Measurements from ENCODE around the gene ANXA3.
"Not testable (repeated sequence)": the region's sequence is repeated elsewhere in the genome, so short reads cannot be mapped to it uniquely, and the experiment has no call there.

The ANXA3 gene

DNA sequence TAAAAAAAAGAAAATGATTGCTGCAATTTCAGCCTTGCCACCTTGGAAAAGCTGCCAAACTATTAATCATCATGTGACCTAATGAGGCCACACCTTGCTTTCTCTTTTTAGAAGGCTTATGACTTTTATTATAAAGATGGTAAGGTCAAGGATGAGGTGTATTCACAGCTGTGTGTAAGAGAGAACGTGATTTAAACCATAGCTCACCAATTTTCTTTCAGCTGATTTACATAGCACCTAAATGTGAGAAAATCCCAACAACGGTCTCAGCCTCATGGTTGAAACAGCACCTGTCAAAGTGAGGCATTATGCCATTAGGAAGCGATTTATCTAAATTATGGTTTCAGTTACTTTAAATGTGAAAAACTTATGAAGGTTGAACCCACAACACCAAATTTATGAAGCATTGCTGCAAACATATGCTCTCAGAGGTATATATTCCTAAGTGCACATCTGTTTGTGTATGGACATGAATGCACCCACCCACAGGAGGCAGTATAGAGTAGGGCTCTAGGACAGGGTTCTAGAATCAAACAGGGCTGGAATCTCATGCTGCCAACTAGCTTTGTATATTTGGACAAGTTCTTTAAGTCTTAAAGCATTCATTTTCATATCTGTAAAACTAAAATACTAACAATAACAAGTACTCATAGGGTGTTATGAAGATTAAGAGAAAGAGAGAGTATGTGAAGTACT lies 40.7 kb downstream of the ANXA3 start:
- H2BK5ac ChIP-seq (ENCODE audit: low read depth, low read length, poor library complexity): no peak overlapping the region
- H3K79me2 ChIP-seq (ENCODE audit: control insufficient read depth, insufficient read depth, low read length, poor library complexity): no peaks in the 10 kb centered on the region
- H4K12ac ChIP-seq (ENCODE audit: low read depth, low read length): no peak overlapping the region
- peak; percentile 7 to 22 for DNase-seq
- no peak overlapping the region for H4K8ac ChIP-seq (ENCODE audit: low read depth, low read length)
- no peak overlapping the region for H2AFZ ChIP-seq (ENCODE audit: insufficient read depth, low read length, poor library complexity)
- no peak overlapping the region for H2BK120ac ChIP-seq (ENCODE audit: insufficient read depth, low read length, poor library complexity)
- peaks cover 13 to 38% of the 10 kb centered on the region in 2 experiments for H3K36me3 ChIP-seq (ENCODE audit: control insufficient read depth in 1 of 2, insufficient read depth in 2 of 2, low read length in 2 of 2)
- H3K18ac ChIP-seq (ENCODE audit: low read length): no peak overlapping the region
- H3K9ac ChIP-seq (ENCODE audit: low read length): no peak overlapping the region
- no peak overlapping the region for H4K91ac ChIP-seq (ENCODE audit: low read depth, low read length)
- H3K9me3 ChIP-seq (ENCODE audit: insufficient read depth, low read depth, low read length): no peaks in the 10 kb centered on the region
- no peak overlapping the region for H3K4me3 ChIP-seq (ENCODE audit: low read depth, low read length)
- H3K27ac ChIP-seq (ENCODE audit: low read depth, low read length): no peak overlapping the region
- H3K4ac ChIP-seq (ENCODE audit: low read depth, low read length): no peak overlapping the region
- H3K23ac ChIP-seq (ENCODE audit: low read length): no peak overlapping the region
- no CpG with 5 or more reads among the region's 3 CpGs for WGBS (ENCODE audit: extremely low coverage, insufficient coverage, insufficient read length)
- no peaks in the 10 kb centered on the region for H3K27me3 ChIP-seq (ENCODE audit: insufficient read depth, low read length)
- no peak overlapping the region for H2AK5ac ChIP-seq (ENCODE audit: low read length)
- no peaks in the 10 kb centered on the region for H3K79me1 ChIP-seq (ENCODE audit: low read length)
- no peak overlapping the region for H3K14ac ChIP-seq (ENCODE audit: low read length)
- H2BK12ac ChIP-seq (ENCODE audit: low read length): no peak overlapping the region
- no peak overlapping the region for H3K4me2 ChIP-seq (ENCODE audit: low read length)
- no peaks in the 10 kb centered on the region for H3K4me1 ChIP-seq (ENCODE audit: control insufficient read depth in 1 of 2, insufficient read depth in 2 of 2, low read length in 2 of 2)

DNA sequence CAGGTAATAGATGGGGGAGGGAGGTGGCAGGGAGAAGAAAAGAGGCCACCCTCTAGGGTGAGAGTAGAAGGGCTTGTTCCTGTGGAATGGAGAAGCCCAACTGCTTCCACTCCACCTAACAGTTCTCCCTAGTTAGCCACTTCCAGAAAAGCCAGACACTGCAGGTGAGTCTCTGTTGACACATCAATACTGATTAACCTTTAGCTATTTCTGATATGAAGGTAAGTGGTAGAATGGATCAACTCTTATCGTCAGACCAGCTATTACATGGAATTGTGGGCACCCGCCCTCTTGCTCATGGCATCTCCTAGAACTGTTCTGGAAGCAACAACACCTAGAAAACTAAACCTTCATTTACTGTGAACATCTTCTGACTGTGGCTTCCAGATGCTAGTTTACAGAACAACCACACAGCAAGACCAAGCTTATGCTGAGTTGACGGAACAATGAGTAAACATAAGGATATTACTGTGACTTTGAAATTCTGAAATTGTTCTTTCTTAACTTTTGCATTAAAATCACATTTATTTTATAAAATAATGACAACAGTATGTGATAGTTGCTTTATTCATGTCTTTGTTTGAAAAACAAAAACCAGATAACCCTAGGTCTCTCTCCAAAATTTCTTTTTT lies 44.7 kb downstream of the ANXA3 start:
- Histone ChIP-seq H4K8ac (ENCODE audit: low read depth, low read length) (no peak overlapping the region), H2BK12ac (ENCODE audit: low read length) (no peak overlapping the region), H3K4me3 (ENCODE audit: low read depth, low read length) (no peak overlapping the region), H3K79me2 (ENCODE audit: control insufficient read depth, insufficient read depth, low read length, poor library complexity) (no peaks in the 10 kb centered on the region), H3K36me3 (ENCODE audit: control insufficient read depth in 1 of 2, insufficient read depth in 2 of 2, low read length in 2 of 2) (peaks cover 17 to 36% of the 10 kb centered on the region in 2 experiments), H3K14ac (ENCODE audit: low read length) (no peak overlapping the region), H2BK120ac (ENCODE audit: insufficient read depth, low read length, poor library complexity) (no peak overlapping the region), H3K18ac (ENCODE audit: low read length) (no peak overlapping the region), H3K9ac (ENCODE audit: low read length) (no peak overlapping the region), H3K79me1 (ENCODE audit: low read length) (no peaks in the 10 kb centered on the region), H3K27ac (ENCODE audit: low read depth, low read length) (no peak overlapping the region), H2AFZ (ENCODE audit: insufficient read depth, low read length, poor library complexity) (no peak overlapping the region), H3K4me1 (ENCODE audit: control insufficient read depth in 1 of 2, insufficient read depth in 2 of 2, low read length in 2 of 2) (no peaks in the 10 kb centered on the region), H4K91ac (ENCODE audit: low read depth, low read length) (no peak overlapping the region), H3K4me2 (ENCODE audit: low read length) (no peak overlapping the region), H2BK5ac (ENCODE audit: low read depth, low read length, poor library complexity) (no peak overlapping the region), H3K9me3 (ENCODE audit: insufficient read depth, low read depth, low read length) (peaks cover 2% of the 10 kb centered on the region), H4K12ac (ENCODE audit: low read depth, low read length) (no peak overlapping the region), H2AK5ac (ENCODE audit: low read length) (no peak overlapping the region), H3K4ac (ENCODE audit: low read depth, low read length) (no peak overlapping the region), H3K23ac (ENCODE audit: low read length) (no peak overlapping the region), H3K27me3 (ENCODE audit: insufficient read depth, low read length) (no peaks in the 10 kb centered on the region)
- DNase-seq: no peak
- no CpG with 5 or more reads among the region's 3 CpGs for WGBS (ENCODE audit: extremely low coverage, insufficient coverage, insufficient read length)

DNA sequence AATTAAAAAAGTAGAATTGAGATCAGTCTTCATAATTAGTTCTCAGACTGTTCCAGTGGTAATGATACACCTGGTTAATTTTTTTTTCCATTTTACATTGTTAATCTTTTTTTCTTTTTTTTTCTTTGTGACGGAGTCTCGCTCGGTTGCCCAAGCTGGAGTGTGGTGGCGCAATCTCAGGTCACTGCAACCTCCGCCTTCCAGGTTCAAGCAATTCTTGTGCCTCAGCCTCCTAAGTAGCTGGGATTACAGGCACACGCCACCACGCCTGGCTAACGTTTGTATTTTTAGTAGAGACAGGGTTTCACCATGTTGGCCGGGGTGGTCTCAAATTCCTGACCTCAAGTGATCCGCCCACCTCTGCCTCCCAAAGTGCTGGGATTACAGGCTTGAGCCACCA lies 46.9 kb downstream of the ANXA3 start:
- H4K91ac ChIP-seq (ENCODE audit: low read depth, low read length); H3K27me3 ChIP-seq (ENCODE audit: insufficient read depth, low read length); H3K79me1 ChIP-seq (ENCODE audit: low read length); H3K9me3 ChIP-seq (ENCODE audit: insufficient read depth, low read depth, low read length); H3K4ac ChIP-seq (ENCODE audit: low read depth, low read length); H3K4me1 ChIP-seq (ENCODE audit: control insufficient read depth in 1 of 2, insufficient read depth in 2 of 2, low read length in 2 of 2); H3K18ac ChIP-seq (ENCODE audit: low read length); H3K79me2 ChIP-seq (ENCODE audit: control insufficient read depth, insufficient read depth, low read length, poor library complexity); H2AK5ac ChIP-seq (ENCODE audit: low read length); H4K8ac ChIP-seq (ENCODE audit: low read depth, low read length); H3K27ac ChIP-seq (ENCODE audit: low read depth, low read length); H3K9ac ChIP-seq (ENCODE audit: low read length); H3K14ac ChIP-seq (ENCODE audit: low read length); H2BK120ac ChIP-seq (ENCODE audit: insufficient read depth, low read length, poor library complexity); H3K23ac ChIP-seq (ENCODE audit: low read length); H3K4me3 ChIP-seq (ENCODE audit: low read depth, low read length); H4K12ac ChIP-seq (ENCODE audit: low read depth, low read length); H2BK12ac ChIP-seq (ENCODE audit: low read length); H2BK5ac ChIP-seq (ENCODE audit: low read depth, low read length, poor library complexity); H3K4me2 ChIP-seq (ENCODE audit: low read length); H2AFZ ChIP-seq (ENCODE audit: insufficient read depth, low read length, poor library complexity); DNase-seq: not testable (repeated sequence)
- WGBS (ENCODE audit: extremely low coverage, insufficient coverage, insufficient read length): no CpG with 5 or more reads among the region's 10 CpGs
- peaks cover 22 to 42% of the 10 kb centered on the region in 2 experiments for H3K36me3 ChIP-seq (ENCODE audit: control insufficient read depth in 1 of 2, insufficient read depth in 2 of 2, low read length in 2 of 2)

DNA sequence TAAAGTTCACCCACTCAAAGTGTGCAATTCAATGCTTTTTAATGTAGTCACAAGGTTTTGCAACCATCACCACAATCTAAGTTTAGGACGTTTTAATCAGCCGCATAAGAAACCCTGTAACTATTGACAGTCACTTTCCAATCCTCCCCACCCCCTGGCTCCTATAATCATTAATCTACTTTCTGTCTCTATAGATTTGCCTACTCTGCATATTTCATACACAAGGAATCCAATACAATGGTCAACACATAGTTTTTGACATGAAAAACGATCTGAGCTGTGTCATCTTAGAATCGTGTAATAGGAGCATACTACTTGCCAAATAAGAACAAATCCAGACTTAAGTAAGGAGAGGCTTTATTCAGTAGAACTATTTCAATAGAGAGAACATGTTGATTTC lies 47.6 kb downstream of the ANXA3 start:
- no peak overlapping the region for H2BK12ac ChIP-seq (ENCODE audit: low read length)
- H3K9ac ChIP-seq (ENCODE audit: low read length): no peak overlapping the region
- no peak overlapping the region for H3K4ac ChIP-seq (ENCODE audit: low read depth, low read length)
- no peak overlapping the region for H3K14ac ChIP-seq (ENCODE audit: low read length)
- peaks cover 2% of the 10 kb centered on the region for H3K9me3 ChIP-seq (ENCODE audit: insufficient read depth, low read depth, low read length)
- no CpG with 5 or more reads among the region's 4 CpGs for WGBS (ENCODE audit: extremely low coverage, insufficient coverage, insufficient read length)
- no peaks in the 10 kb centered on the region for H3K79me1 ChIP-seq (ENCODE audit: low read length)
- no peak overlapping the region for H4K8ac ChIP-seq (ENCODE audit: low read depth, low read length)
- no peaks in the 10 kb centered on the region for H3K79me2 ChIP-seq (ENCODE audit: control insufficient read depth, insufficient read depth, low read length, poor library complexity)
- no peak overlapping the region for H3K27ac ChIP-seq (ENCODE audit: low read depth, low read length)
- H4K91ac ChIP-seq (ENCODE audit: low read depth, low read length): no peak overlapping the region
- no peak overlapping the region for H4K12ac ChIP-seq (ENCODE audit: low read depth, low read length)
- no peak overlapping the region for H3K18ac ChIP-seq (ENCODE audit: low read length)
- no peak overlapping the region for H2AK5ac ChIP-seq (ENCODE audit: low read length)
- H3K4me2 ChIP-seq (ENCODE audit: low read length): no peak overlapping the region
- no peak overlapping the region for H2BK120ac ChIP-seq (ENCODE audit: insufficient read depth, low read length, poor library complexity)
- no peak overlapping the region for H3K23ac ChIP-seq (ENCODE audit: low read length)
- no peak overlapping the region for H2AFZ ChIP-seq (ENCODE audit: insufficient read depth, low read length, poor library complexity)
- H3K36me3 ChIP-seq (ENCODE audit: control insufficient read depth in 1 of 2, insufficient read depth in 2 of 2, low read length in 2 of 2): peaks cover 22 to 42% of the 10 kb centered on the region in 2 experiments
- H3K4me1 ChIP-seq (ENCODE audit: control insufficient read depth in 1 of 2, insufficient read depth in 2 of 2, low read length in 2 of 2): no peaks in the 10 kb centered on the region
- H3K4me3 ChIP-seq (ENCODE audit: low read depth, low read length): no peak overlapping the region
- no peaks in the 10 kb centered on the region for H3K27me3 ChIP-seq (ENCODE audit: insufficient read depth, low read length)
- H2BK5ac ChIP-seq (ENCODE audit: low read depth, low read length, poor library complexity): no peak overlapping the region
- DNase-seq: no peak

All from trophoblast cell (in vitro differentiated cells and primary cell).